Midbrain (tissue), 1 donor: ENCODE data around the gene NKD2.
"Not testable (repeated sequence)": the region's sequence is repeated elsewhere in the genome, so short reads cannot be mapped to it uniquely, and the experiment has no call there.

Experiments
- DNase-seq: peaks from one replicate; lab custom pipeline; 2025; lab: John Stamatoyannopoulos, UW

NKD2 gene, protein sequence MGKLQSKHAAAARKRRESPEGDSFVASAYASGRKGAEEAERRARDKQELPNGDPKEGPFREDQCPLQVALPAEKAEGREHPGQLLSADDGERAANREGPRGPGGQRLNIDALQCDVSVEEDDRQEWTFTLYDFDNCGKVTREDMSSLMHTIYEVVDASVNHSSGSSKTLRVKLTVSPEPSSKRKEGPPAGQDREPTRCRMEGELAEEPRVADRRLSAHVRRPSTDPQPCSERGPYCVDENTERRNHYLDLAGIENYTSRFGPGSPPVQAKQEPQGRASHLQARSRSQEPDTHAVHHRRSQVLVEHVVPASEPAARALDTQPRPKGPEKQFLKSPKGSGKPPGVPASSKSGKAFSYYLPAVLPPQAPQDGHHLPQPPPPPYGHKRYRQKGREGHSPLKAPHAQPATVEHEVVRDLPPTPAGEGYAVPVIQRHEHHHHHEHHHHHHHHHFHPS

GRCh38 chr5:1008451-1009358, at the start of gene NKD2:
Gene NKD2 (plus strand): TSS chr5:1008802. CDS start chr5:1009058, 256 bp downstream.
- DNase-seq: no peak

DNA sequence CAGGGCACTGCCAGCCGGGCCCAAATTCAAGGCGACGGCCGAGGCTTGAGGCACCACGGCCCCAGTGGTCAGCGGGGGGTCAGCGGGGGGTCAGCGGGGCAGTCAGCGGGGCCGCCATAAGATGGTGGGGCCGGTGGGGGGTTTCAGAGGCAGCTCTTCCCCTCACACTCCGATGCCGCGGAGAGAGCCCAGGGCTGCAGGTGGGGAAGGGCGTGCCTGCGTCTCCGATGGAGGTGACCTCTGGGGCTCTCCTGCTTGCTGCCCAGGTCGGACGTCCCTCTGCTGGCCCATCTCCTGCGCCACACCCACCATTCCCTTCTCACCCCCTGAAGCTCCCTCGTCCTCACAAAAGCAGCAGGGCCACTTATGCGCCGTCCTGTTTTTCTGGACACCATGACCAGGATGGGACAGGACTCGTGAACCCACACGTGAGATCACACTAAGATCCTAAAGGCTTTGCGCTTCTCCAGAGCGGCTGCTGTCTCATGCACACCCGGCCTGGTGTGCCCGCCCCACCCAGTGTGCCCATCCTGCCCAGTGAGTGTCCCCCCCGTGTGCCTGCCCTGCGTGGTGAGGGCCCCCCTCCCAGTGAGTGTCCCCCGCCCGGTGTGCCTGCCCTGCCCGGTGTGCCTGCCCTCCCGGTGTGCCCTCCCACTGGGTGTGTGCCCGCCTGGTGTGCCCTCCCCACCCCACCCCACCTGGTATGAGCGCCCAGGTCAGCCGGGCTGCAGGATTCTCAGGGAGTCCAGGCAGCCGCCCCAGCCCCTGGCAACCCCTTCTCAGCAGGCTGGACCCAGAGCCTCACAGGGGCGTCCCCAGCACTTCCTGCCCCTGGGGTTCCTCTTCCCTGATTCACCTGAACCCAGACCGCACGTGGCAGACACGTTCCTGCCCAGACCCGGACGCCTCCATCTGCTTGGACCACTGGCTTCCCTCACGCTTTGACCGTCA, 48.7 kb upstream of the NKD2 start:
- no peak for DNase-seq

- DNase-seq: no peak
These were observed 48.1 kb upstream of the NKD2 start for GRCh38 chr5:960551-960950.

- DNase-seq: no peak
These were observed 47.4 kb upstream of the NKD2 start for GRCh38 chr5:961002-961710.

DNA sequence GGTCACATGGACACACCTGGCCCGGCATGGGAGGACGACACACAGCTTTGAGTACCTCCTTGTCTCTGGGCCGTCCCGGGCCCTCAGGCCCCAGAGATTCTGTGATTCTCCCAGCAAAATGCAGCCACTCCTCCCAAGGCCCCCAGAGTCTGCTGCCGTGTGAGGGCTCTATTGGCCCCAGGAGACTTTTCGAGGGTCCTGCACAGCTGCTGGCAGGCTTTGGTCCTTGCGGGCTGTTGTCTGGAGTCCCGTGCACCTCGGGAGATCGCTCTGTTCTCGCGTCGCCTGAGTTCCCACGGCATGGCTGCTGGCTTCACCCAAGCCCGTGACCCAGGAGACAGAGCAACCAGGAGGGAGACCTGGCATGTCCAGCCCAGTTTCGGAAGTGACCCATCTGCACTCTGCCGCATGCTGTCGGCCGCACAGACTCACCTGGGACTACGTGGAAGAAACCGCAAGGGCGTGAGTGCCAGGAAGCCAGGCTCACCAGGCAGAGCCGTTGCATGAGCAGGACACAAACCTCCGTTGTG, 46.8 kb upstream of the NKD2 start:
- no peak for DNase-seq

- DNase-seq: no peak
These were observed 46.2 kb upstream of the NKD2 start for GRCh38 chr5:962386-962785.

GRCh38 chr5:962801-963200, 45.8 kb upstream of the NKD2 start:
- DNase-seq: no peak

DNA sequence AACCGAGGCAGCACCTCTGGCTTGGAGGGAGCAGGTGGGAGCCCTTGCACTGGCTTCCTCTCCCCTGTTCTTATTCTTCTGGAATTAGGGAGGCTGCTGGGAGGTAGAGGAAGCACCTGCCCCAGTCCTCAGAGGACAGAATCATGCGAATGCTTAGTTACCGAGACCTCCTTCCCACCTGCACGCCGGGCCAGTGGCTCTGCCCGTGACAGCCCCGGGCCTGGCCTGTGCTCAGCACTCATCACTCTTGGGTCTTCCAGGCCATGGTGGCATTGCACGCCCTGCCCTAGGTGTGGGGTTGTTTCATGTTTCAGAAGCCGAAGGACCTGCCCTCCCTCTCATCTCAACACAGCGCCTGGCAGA, 45.3 kb upstream of the NKD2 start:
- no peak for DNase-seq

DNA sequence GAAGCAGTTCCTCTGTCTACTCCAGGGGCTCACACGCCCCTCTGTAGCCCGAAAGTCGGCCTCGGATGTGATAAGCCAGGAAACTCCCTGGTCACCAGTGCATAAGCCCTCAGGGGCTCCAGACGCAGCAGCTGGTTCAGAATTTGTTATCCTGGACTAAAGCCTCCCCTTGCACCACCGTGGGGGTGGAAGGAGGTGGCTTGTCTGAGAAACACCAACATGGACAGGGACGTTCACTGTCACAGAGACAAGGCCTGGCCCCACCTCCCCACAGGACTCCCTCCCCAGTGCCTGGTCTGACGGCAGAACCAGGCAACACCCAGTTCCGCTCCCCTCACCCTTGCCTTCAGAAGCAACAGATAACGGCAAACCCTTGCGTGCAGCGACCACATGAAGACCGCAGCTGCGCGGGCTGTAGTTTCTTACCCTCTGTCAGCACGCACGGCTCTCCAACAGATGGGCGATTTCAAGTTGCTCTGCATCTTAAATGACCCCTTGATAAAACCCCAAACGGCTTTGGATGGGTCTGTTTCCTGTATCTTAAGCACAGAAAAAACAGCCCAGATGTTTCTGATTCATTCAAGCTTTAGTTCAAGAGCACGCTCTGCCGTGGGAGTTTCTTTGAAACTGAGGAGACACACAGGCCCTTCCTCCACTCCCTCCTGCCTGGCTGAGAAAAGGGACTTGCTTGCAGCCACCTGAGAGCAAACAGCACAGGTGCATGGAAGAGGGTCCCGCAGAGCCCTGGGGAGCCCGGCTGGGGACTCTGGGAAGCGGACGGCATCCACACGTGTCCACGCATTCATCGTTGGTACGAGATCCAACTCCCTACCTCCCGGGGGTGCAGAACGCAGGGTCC, 44.7 kb upstream of the NKD2 start:
- DNase-seq: no peak

- no peak for DNase-seq
These were observed 43.8 kb upstream of the NKD2 start for GRCh38 chr5:964821-965220.

DNA sequence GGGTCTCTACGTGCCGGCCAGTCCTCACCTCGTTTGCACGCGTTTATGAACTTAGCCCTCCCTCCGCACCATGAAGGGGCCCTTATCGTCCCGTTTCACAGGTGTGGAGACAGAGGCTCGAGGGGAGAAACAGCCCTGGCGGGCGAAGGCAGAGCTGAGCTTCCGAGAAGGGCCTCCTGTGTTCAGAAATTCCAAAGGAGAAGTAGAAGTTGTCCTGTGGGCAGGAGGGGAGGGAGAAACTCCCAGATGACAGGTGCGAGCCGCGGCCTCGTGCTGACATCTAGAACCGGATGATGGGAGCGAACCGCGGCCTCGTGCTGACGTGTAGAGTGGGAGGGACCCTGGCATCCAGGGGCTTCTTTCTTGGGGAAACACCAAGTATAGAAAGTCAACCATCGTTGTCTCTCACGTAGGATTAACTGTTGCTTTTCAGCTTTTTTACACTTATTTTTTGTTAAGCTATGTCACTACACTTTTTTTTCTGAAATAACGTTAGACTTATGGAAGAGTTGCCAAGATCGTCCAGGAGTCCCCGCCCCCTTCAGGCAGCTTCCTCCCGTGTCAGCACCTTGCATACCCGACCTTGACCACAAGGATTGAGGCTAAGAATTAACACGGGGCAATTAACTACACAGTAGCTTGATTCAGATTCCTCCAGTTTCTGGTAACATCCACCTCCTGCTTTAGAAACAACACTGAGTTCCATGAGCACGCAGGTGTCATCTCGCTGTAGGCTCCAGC, 42.8 kb upstream of the NKD2 start:
- no peak for DNase-seq

- DNase-seq: no peak
These were observed 42.3 kb upstream of the NKD2 start for GRCh38 chr5:966345-966710.

- DNase-seq: no peak
These were observed 41.7 kb upstream of the NKD2 start for GRCh38 chr5:966941-967340.

DNA sequence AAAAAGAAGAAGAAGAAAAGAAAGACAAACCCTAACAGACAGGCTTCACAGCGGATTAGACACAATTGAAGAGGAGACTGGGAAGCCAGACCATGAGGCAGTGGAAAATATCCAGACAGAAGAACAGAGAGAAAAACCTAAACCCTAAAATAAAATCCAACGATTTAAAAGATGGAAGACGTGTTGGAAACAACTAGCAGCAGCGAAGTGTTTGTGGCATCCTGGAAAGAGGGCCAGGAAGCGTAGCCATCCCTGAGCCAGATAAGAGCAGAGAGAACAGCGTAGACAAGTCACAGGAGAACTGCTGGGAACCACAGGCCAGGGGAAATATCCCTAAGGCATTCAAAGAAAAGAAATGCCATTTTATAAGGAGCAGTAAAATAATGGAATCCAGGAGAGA, 39.7 kb upstream of the NKD2 start:
- DNase-seq: no peak

GRCh38 chr5:969408-969839, 39.2 kb upstream of the NKD2 start:
- DNase-seq: no peak

GRCh38 chr5:972575-972974, 36.0 kb upstream of the NKD2 start:
- DNase-seq: not testable (repeated sequence)

GRCh38 chr5:976849-977751, 31.5 kb upstream of the NKD2 start:
- no peak for DNase-seq

DNA sequence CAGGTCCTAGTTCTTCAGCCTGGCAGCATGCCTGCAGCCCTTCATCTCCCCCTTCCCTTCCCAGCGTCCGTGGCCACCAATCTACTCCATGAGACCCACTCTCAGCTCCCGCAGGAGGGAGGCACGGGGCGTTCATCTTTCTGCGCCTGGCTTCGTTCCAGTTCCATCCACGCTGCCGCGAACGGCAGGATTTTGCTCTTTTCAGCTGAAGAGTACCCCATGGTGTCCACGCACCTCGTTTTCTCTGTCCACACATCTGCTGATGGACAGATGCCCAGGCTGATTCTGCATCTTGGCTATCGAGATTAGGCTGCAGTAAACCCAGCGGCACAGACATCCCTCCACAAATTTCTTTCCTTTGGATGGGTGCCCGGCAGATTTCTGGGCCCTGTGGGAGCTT, 30.5 kb upstream of the NKD2 start:
- DNase-seq: no peak
